PC-3 (cell line): ENCODE data around the gene PPIE. TPM values are rescaled to one million over a fixed set of nuclear protein-coding genes. Genes with fewer than 3 reads are reported as not detected.

Source experiments
- ATAC-seq: fragments of 200-7000 bp; cut with Tn5 transposase; 2 replicates; pipeline ENCODE4 v1.9.1; 2020; ENCODE audit warnings: mild to moderate bottlenecking, moderate library complexity
- BruUV-seq: library from RNA; stranded (reverse); fragments of 400-500 nt; replicated peaks from 2 replicates; lab custom pipeline; 2021; lab: Mats Ljungman, UMichigan
- CTCF ChIA-PET: fragments of 300-600 bp; sonication (Branson Sonifier 250); formaldehyde crosslinking; loops from one replicate; lab custom pipeline; 2022; ENCODE audit warnings: antibody characterized with exemption; lab: Charles Lee
- POLR2A ChIA-PET: fragments of 300-600 bp; sonication (Branson Sonifier 250); formaldehyde crosslinking; loops from one replicate; lab custom pipeline; 2022; ENCODE audit warnings: antibody characterized with exemption; ENCODE audit not compliant: unreplicated experiment; lab: Charles Lee
- DNase-seq: peaks from one replicate; pipeline ENCODE4 v3.0.0-alpha.2; 2015
- H2AFZ ChIP-seq: fragments of 300-600 bp; sonication (generic); 2 replicates; pipeline ENCODE4 v1.6.0; 2016; ENCODE audit warnings: antibody characterized with exemption, low read length
- H3F3A ChIP-seq: fragments of 300-600 bp; sonication (generic); one replicate; pipeline ENCODE4 v1.6.0; 2017; ENCODE audit warnings: antibody characterized with exemption, low read length, control low read depth, mild to moderate bottlenecking; ENCODE audit not compliant: unreplicated experiment
- H3K27ac ChIP-seq: fragments of 300-600 bp; sonication (generic); 2 replicates; pipeline ENCODE4 v1.5.1; 2016; ENCODE audit warnings: mild to moderate bottlenecking, low read length
- H3K27me3 ChIP-seq: fragments of 300-600 bp; sonication (generic); 2 replicates; pipeline ENCODE4 v1.6.1; 2016; ENCODE audit warnings: low read length, mixed read lengths
- H3K36me3 ChIP-seq: fragments of 300-600 bp; sonication (generic); 2 replicates; pipeline ENCODE4 v1.6.1; 2016; ENCODE audit warnings: low read depth, mixed run types, low read length, mixed read lengths
- H3K4me1 ChIP-seq: fragments of 300-600 bp; sonication (generic); 2 replicates; pipeline ENCODE4 v1.5.1; 2016; ENCODE audit warnings: low read length; ENCODE audit not compliant: insufficient read depth
- H3K4me2 ChIP-seq: fragments of 300-600 bp; sonication (generic); 2 replicates; pipeline ENCODE4 v1.6.0; 2016; ENCODE audit warnings: low read length
- H3K4me3 ChIP-seq: fragments of 300-600 bp; sonication (generic); 2 replicates; pipeline ENCODE4 v1.5.1; 2016; ENCODE audit warnings: mild to moderate bottlenecking, low read length, mixed read lengths
- H3K79me2 ChIP-seq: fragments of 300-600 bp; sonication (generic); 2 replicates; pipeline ENCODE4 v1.6.1; 2017; ENCODE audit warnings: low read length, mixed read lengths
- H3K9ac ChIP-seq: fragments of 300-600 bp; sonication (generic); 2 replicates; pipeline ENCODE4 v1.6.0; 2016; ENCODE audit warnings: mild to moderate bottlenecking, low read length
- H3K9me2 ChIP-seq: fragments of 300-600 bp; sonication (generic); replicated peaks from 2 replicates; pipeline ENCODE4 v1.6.1; 2016; ENCODE audit warnings: mixed run types, low read length, mixed read lengths
- H3K9me3 ChIP-seq: fragments of 300-600 bp; sonication (generic); 2 replicates; pipeline ENCODE4 v1.6.1; 2016; ENCODE audit warnings: low read length, mixed read lengths
- H4K20me1 ChIP-seq: fragments of 300-600 bp; sonication (generic); 2 replicates; pipeline ENCODE4 v1.6.1; 2016; ENCODE audit warnings: low read length, mixed read lengths
- EZH2 ChIP-seq: fragments of 300-600 bp; sonication (generic); IDR thresholded peaks from one replicate; pipeline ENCODE4 v1.6.1; 2017; ENCODE audit warnings: antibody characterized with exemption, mild to moderate bottlenecking, low read length; ENCODE audit not compliant: unreplicated experiment
- EZH2phosphoT487 ChIP-seq: fragments of 300-600 bp; sonication (generic); IDR thresholded peaks from 2 replicates; pipeline ENCODE4 v1.6.1; 2018; ENCODE audit warnings: mild to moderate bottlenecking, antibody characterized with exemption, low read length, borderline replicate concordance
- intact Hi-C: fragments of 100-400 bp; cut with micrococcal nuclease; formaldehyde crosslinking; loops from 2 replicates; pipeline ENCODE4 v1.9.0; 2023
- total RNA-seq: library from RNA; depleted of rRNA; stranded (reverse); fragments of >200 nt; gene quantifications from 2 replicates; pipeline ENCODE4 v1.2.3, GENCODE V29; 2014
- TF ChIP-seq, protein P1 (sequence below): fragments of 300-600 bp; sonication (generic); conservative IDR thresholded peaks from 2 replicates; pipeline ENCODE4 v1.5.1; 2017; ENCODE audit warnings: antibody characterized with exemption, low read depth, mild to moderate bottlenecking, low read length

The PPIE gene
- total RNA-seq, 1 experiment from 2014 or later, result 53.6 TPM

- CTCF ChIA-PET, result no interaction called here
- no peaks in the 10 kb centered on the region for H3K36me3 ChIP-seq
- no peak overlapping the region for H3K9ac ChIP-seq
- H3K9me2 ChIP-seq, result no peaks in the 10 kb centered on the region
- no peak overlapping the region for H2AFZ ChIP-seq
- H3K9me3 ChIP-seq, result no peaks in the 10 kb centered on the region
- H3K27me3 ChIP-seq, result peaks cover 20% of the 10 kb centered on the region; the same call in 1 of the 2 replicates
- no TSS peak for BruUV-seq
- no peak for ATAC-seq
- no peak overlapping the region for H3K27ac ChIP-seq
- H3K4me2 ChIP-seq, result no peak overlapping the region
- H3K4me3 ChIP-seq, result no peak overlapping the region
- intact Hi-C loops, result no loop called here
- POLR2A ChIA-PET, result no interaction called here
- H4K20me1 ChIP-seq, result no peaks in the 10 kb centered on the region
- no peak for DNase-seq
- TF ChIP-seq EZH2phosphoT487, result no peak
- TF ChIP-seq EZH2, result no peak
- TF ChIP-seq, protein P1, sequence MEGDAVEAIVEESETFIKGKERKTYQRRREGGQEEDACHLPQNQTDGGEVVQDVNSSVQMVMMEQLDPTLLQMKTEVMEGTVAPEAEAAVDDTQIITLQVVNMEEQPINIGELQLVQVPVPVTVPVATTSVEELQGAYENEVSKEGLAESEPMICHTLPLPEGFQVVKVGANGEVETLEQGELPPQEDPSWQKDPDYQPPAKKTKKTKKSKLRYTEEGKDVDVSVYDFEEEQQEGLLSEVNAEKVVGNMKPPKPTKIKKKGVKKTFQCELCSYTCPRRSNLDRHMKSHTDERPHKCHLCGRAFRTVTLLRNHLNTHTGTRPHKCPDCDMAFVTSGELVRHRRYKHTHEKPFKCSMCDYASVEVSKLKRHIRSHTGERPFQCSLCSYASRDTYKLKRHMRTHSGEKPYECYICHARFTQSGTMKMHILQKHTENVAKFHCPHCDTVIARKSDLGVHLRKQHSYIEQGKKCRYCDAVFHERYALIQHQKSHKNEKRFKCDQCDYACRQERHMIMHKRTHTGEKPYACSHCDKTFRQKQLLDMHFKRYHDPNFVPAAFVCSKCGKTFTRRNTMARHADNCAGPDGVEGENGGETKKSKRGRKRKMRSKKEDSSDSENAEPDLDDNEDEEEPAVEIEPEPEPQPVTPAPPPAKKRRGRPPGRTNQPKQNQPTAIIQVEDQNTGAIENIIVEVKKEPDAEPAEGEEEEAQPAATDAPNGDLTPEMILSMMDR, result no peak
- peaks cover 12% of the 10 kb centered on the region for H3K4me1 ChIP-seq
- H3K79me2 ChIP-seq, result no peaks in the 10 kb centered on the region
- no peaks in the 10 kb centered on the region for H3F3A ChIP-seq
These were observed 20.9 kb upstream of the PPIE start for GRCh38 chr1:39717809-39718208.

- no peak overlapping the region for H3K27ac ChIP-seq
- peaks cover 13% of the 10 kb centered on the region; the same call in 1 of the 2 replicates for H3K27me3 ChIP-seq
- intact Hi-C loops, result loop anchor here (2.0 to 10.0 kb wide), 4 partner anchors 20 to 626 kb away; no protein-coding TSS in a partner anchor
- peaks cover 12% of the 10 kb centered on the region for H3K4me1 ChIP-seq
- peak overlapping the region; percentile 55 for H2AFZ ChIP-seq
- H3K4me2 ChIP-seq, result peak overlapping the region; percentile 62
- POLR2A ChIA-PET, result no interaction called here
- no peak for TF ChIP-seq EZH2phosphoT487
- TF ChIP-seq, protein P1, result peak; percentile 80
- H3K79me2 ChIP-seq, result no peaks in the 10 kb centered on the region
- H3F3A ChIP-seq, result no peaks in the 10 kb centered on the region
- DNase-seq, result peak; percentile 83
- H3K9ac ChIP-seq, result no peak overlapping the region
- H3K9me2 ChIP-seq, result no peaks in the 10 kb centered on the region
- no peaks in the 10 kb centered on the region for H3K9me3 ChIP-seq
- H3K4me3 ChIP-seq, result no peak overlapping the region; the same call in 1 of the 2 replicates
- H4K20me1 ChIP-seq, result no peaks in the 10 kb centered on the region
- no TSS peak for BruUV-seq
- peak; percentile 54 for ATAC-seq
- CTCF ChIA-PET, result interaction anchor here (1.2 kb wide), 1 partner anchor 114 kb away, joined by 24 read pairs; no protein-coding TSS in a partner anchor
- no peaks in the 10 kb centered on the region for H3K36me3 ChIP-seq
These were observed 18.3 kb upstream of the PPIE start for GRCh38 chr1:39720094-39720999.

DNA sequence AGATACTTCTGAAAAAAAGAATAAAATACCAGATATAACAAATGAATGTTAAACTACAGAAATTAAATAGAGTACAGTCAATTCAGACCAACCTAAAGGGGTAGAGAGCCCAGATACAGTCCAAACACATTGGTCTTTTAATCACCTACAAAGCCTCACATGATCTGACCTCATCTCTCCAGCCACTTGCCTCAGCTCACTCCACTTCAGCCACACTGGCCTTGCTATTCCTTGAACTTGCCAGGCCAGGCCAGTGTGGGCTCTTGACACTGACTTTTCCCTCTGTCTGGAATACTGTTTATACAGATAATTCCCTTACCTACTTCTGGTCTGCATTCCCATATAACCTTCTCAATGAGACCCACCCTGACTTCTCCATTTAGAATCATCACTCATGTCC lies 17.0 kb upstream of the PPIE start:
- H3K79me2 ChIP-seq, result no peaks in the 10 kb centered on the region
- H3K4me2 ChIP-seq, result no peak overlapping the region
- H3K27ac ChIP-seq, result no peak overlapping the region
- no peak overlapping the region for H3K9ac ChIP-seq
- DNase-seq (no peak), ATAC-seq (no peak)
- no peak overlapping the region for H3K4me3 ChIP-seq
- no peaks in the 10 kb centered on the region for H4K20me1 ChIP-seq
- no peak for TF ChIP-seq EZH2phosphoT487
- no peak for TF ChIP-seq EZH2
- TF ChIP-seq, protein P1, result no peak
- CTCF ChIA-PET, result interaction anchor here (0.5 kb wide), 1 partner anchor 261 kb away, joined by 6 read pairs; no protein-coding TSS in a partner anchor
- H3K9me2 ChIP-seq, result no peaks in the 10 kb centered on the region
- H3K9me3 ChIP-seq, result no peaks in the 10 kb centered on the region
- no peaks in the 10 kb centered on the region for H3K36me3 ChIP-seq
- POLR2A ChIA-PET, result no interaction called here
- intact Hi-C loops, result loop anchor here (2.0 to 10.0 kb wide), 4 partner anchors 21 to 627 kb away; no protein-coding TSS in a partner anchor
- peaks cover 12% of the 10 kb centered on the region for H3K4me1 ChIP-seq
- peaks cover 11% of the 10 kb centered on the region; the same call in 1 of the 2 replicates for H3K27me3 ChIP-seq
- H3F3A ChIP-seq, result no peaks in the 10 kb centered on the region
- no peak overlapping the region for H2AFZ ChIP-seq
- no TSS peak for BruUV-seq
